B cell (primary cell): ENCODE data around the gene DENND1C. TPM values are rescaled to one million over a fixed set of nuclear protein-coding genes. Genes with fewer than 3 reads are reported as not detected.
"Not testable (repeated sequence)": the region's sequence is repeated elsewhere in the genome, so short reads cannot be mapped to it uniquely, and the experiment has no call there.

Source experiments
- ATAC-seq: fragments of 200-7000 bp; cut with Tn5 transposase; one replicate; pipeline ENCODE4 v1.10.0; 2021; ENCODE audit warnings: low read depth, mild to moderate bottlenecking, moderate number of reproducible peaks, moderate library complexity
- CTCF ChIA-PET: fragments of 350-600 bp; sonication (Branson Sonifier 250); formaldehyde crosslinking; loops from one replicate; lab custom pipeline; 2021; ENCODE audit warnings: antibody characterized with exemption, inconsistent platforms; lab: Charles Lee
- POLR2A ChIA-PET: fragments of 350-600 bp; sonication (Branson Sonifier 250); formaldehyde crosslinking; loops from one replicate; lab custom pipeline; 2021; ENCODE audit warnings: antibody characterized with exemption; lab: Charles Lee
- DNase-seq: peaks from one replicate; pipeline ENCODE4 v3.0.0; 2013
- H2AFZ ChIP-seq: 2 replicates; pipeline ENCODE4 v1.6.1; 2012; ENCODE audit warnings: mild to moderate bottlenecking, low read depth, low read length; ENCODE audit not compliant: insufficient read depth, poor library complexity, severe bottlenecking
- H3K27ac ChIP-seq, 2 donors: 1 replicate in 1 of 2; 2 replicates in 1 of 2; pipeline ENCODE4 v1.5.1; 2012 to 2013; ENCODE audit warnings: low read length in 2 of 2, mild to moderate bottlenecking in 2 of 2, moderate library complexity in 1 of 2
- H3K27me3 ChIP-seq, 4 experiments: fragments of 200-600 bp in 1 of 4; sonication (generic) in 1 of 4; replicated peaks in 1 of 4; 1 replicate in 2 of 4; 2 replicates in 2 of 4; pipeline versions ENCODE4 v1.6.1 to v1.7.0; 2013 to 2016; ENCODE audit warnings: low read length in 3 of 4, mild to moderate bottlenecking in 2 of 4, mixed read lengths in 1 of 4, moderate library complexity in 1 of 4; ENCODE audit not compliant: insufficient read depth in 4 of 4, control insufficient read depth in 3 of 4; ENCODE audit errors: control extremely low read depth in 1 of 4
- H3K36me3 ChIP-seq, 2 experiments: replicated peaks in 1 of 2; 1 replicate in 1 of 2; 2 replicates in 1 of 2; pipeline versions ENCODE4 v1.6.1 to v1.7.1; 2013; ENCODE audit warnings: low read length in 1 of 2; ENCODE audit not compliant: insufficient read depth in 2 of 2, control insufficient read depth in 1 of 2; ENCODE audit errors: control extremely low read depth in 1 of 2, extremely low read depth in 1 of 2
- H3K4me1 ChIP-seq, 2 donors: fragments of 200-600 bp in 1 of 2; sonication (generic) in 1 of 2; 1 replicate in 1 of 2; 2 replicates in 1 of 2; pipeline versions ENCODE4 v1.5.1 to v1.6.1; 2013 to 2017; ENCODE audit warnings: low read length in 2 of 2; ENCODE audit not compliant: control insufficient read depth in 2 of 2, insufficient read depth in 2 of 2
- H3K4me2 ChIP-seq: replicated peaks from 2 replicates; pipeline ENCODE3; 2012; ENCODE audit warnings: mild to moderate bottlenecking, low read depth, low read length; ENCODE audit not compliant: poor library complexity, severe bottlenecking
- H3K4me3 ChIP-seq, 5 experiments: fragments of 200-600 bp in 1 of 5; sonication (generic) in 1 of 5; 1 replicate in 3 of 5; 2 replicates in 2 of 5; pipeline versions ENCODE4 v1.5.1 to v1.7.0; 2011 to 2016; ENCODE audit warnings: low read length in 4 of 5, mild to moderate bottlenecking in 4 of 5, low read depth in 2 of 5, control low read depth in 1 of 5, moderate library complexity in 1 of 5; ENCODE audit not compliant: insufficient read depth in 1 of 5; ENCODE audit errors: control extremely low read depth in 1 of 5, extremely low read depth in 1 of 5
- H3K79me2 ChIP-seq: fragments of 200-600 bp; sonication (generic); one replicate; pipeline ENCODE4 v1.6.0; 2016; ENCODE audit warnings: low read length; ENCODE audit not compliant: control insufficient read depth, insufficient read depth
- H3K9ac ChIP-seq: fragments of 200-600 bp; sonication (generic); 2 replicates; pipeline ENCODE4 v1.6.1; 2017; ENCODE audit warnings: mild to moderate bottlenecking, low read length, moderate library complexity
- H3K9me3 ChIP-seq, 3 donors: one replicate each; pipeline versions ENCODE4 v1.6.1 to v1.7.1; 2013; ENCODE audit warnings: low read length in 2 of 3; ENCODE audit not compliant: control insufficient read depth in 2 of 3, insufficient read depth in 1 of 3; ENCODE audit errors: control extremely low read depth in 1 of 3
- H4K20me1 ChIP-seq: 2 replicates; pipeline ENCODE4 v1.6.0; 2012; ENCODE audit warnings: mild to moderate bottlenecking, low read length; ENCODE audit not compliant: insufficient read depth, control insufficient read depth, poor library complexity, severe bottlenecking
- H3K27ac Mint-ChIP-seq: one replicate; pipeline ENCODE4 v1.8.0; 2021; ENCODE audit warnings: mixed read lengths
- H3K27me3 Mint-ChIP-seq: one replicate; pipeline ENCODE4 v1.8.0; 2021; ENCODE audit warnings: mixed read lengths
- H3K4me1 Mint-ChIP-seq: one replicate; pipeline ENCODE4 v1.8.0; 2021; ENCODE audit warnings: mixed read lengths
- H3K4me3 Mint-ChIP-seq: one replicate; pipeline ENCODE4 v1.8.0; 2021; ENCODE audit warnings: mixed read lengths
- H3K9me3 Mint-ChIP-seq: one replicate; pipeline ENCODE4 v1.8.0; 2022; ENCODE audit warnings: mixed read lengths; ENCODE audit not compliant: insufficient read depth
- EZH2 ChIP-seq: IDR thresholded peaks from 2 replicates; pipeline ENCODE4 v1.6.1; 2012; ENCODE audit warnings: borderline replicate concordance, low read depth, mild to moderate bottlenecking, moderate library complexity, low read length; ENCODE audit not compliant: insufficient read depth, poor library complexity, severe bottlenecking
- WGBS: methylation state at CpG from one replicate; pipeline ENCODE4 v1.1.5; 2013; ENCODE audit warnings: missing lambda C conversion rate; ENCODE audit not compliant: insufficient coverage; 5-methylcytosine and 5-hydroxymethylcytosine counted together
- intact Hi-C: fragments of 100-400 bp; cut with micrococcal nuclease; formaldehyde crosslinking; loops from one replicate; pipeline ENCODE4 v1.10.0; 2022
- polyA plus RNA-seq: library from polyadenylated mRNA; depleted of rRNA; stranded (reverse); fragments of >200 nt; gene quantifications from 2 replicates; pipeline ENCODE4 v1.2.3, GENCODE V29; 2012
- total RNA-seq, 2 donors: library from RNA; stranded (reverse); fragments of 120-200 nt in 1 of 2; gene quantifications; 1 replicate in 1 of 2; 2 replicates in 1 of 2; pipeline versions ENCODE4 v1.2.3 to v1.2.4, GENCODE V29; 2013 to 2022
- TF ChIP-seq, protein P1 (sequence below): fragments of 200-600 bp; IDR thresholded peaks from one replicate; pipeline ENCODE4 v1.8.0; 2022; ENCODE audit warnings: antibody characterized with exemption, mild to moderate bottlenecking

DENND1C gene
- total and polyA plus RNA-seq, 2 donors (not counting 1 experiment from before 2014, with no cell fraction given) = 119 to 132 TPM

GRCh38 chr19:6509118-6509971, 27.8 kb upstream of the DENND1C start:
- intact Hi-C loops = no loop called here
- Histone ChIP-seq H3K9ac (no peak overlapping the region), H3K79me2 (no peaks in the 10 kb centered on the region), H3K4me3 (no peak overlapping the region), H3K36me3 (no peaks in the 10 kb centered on the region), H3K27ac (no peak overlapping the region), H2AFZ (no peak overlapping the region), H3K27me3 (no peaks in the 10 kb centered on the region), H3K4me2 (no peak overlapping the region), H4K20me1 (no peaks in the 10 kb centered on the region), H3K4me1 (peaks cover 4% of the 10 kb centered on the region in 2 donors), H3K9me3 (no peaks in the 10 kb centered on the region)
- Mint-ChIP-seq H3K4me1 (peaks cover 6% of the 10 kb centered on the region), H3K27me3 (no peaks in the 10 kb centered on the region), H3K9me3 (no peaks in the 10 kb centered on the region), H3K4me3 (no peak overlapping the region), H3K27ac (no peak overlapping the region)
- DNase-seq (no peak), ATAC-seq (no peak)
- CTCF ChIA-PET = interaction anchor here (0.7 kb wide), 2 partner anchors 27 to 1126 kb away, joined by 3 to 6 read pairs; no protein-coding TSS in a partner anchor
- TF ChIP-seq, protein P1, sequence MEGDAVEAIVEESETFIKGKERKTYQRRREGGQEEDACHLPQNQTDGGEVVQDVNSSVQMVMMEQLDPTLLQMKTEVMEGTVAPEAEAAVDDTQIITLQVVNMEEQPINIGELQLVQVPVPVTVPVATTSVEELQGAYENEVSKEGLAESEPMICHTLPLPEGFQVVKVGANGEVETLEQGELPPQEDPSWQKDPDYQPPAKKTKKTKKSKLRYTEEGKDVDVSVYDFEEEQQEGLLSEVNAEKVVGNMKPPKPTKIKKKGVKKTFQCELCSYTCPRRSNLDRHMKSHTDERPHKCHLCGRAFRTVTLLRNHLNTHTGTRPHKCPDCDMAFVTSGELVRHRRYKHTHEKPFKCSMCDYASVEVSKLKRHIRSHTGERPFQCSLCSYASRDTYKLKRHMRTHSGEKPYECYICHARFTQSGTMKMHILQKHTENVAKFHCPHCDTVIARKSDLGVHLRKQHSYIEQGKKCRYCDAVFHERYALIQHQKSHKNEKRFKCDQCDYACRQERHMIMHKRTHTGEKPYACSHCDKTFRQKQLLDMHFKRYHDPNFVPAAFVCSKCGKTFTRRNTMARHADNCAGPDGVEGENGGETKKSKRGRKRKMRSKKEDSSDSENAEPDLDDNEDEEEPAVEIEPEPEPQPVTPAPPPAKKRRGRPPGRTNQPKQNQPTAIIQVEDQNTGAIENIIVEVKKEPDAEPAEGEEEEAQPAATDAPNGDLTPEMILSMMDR = no peak
- TF ChIP-seq EZH2 = no peak
- POLR2A ChIA-PET = no interaction called here
- WGBS = 90% methylated on average over 17 of the region's 20 CpGs

- H3K4me1 Mint-ChIP-seq, H3K27me3 ChIP-seq, H4K20me1 ChIP-seq, H3K9me3 Mint-ChIP-seq, H3K27ac ChIP-seq, H3K9ac ChIP-seq, H3K27me3 Mint-ChIP-seq, H3K36me3 ChIP-seq, intact Hi-C loops, ATAC-seq, H3K27ac Mint-ChIP-seq, H3K4me3 ChIP-seq, H3K4me3 Mint-ChIP-seq, DNase-seq, H3K4me2 ChIP-seq, H3K79me2 ChIP-seq, H3K9me3 ChIP-seq, H3K4me1 ChIP-seq, H2AFZ ChIP-seq: not testable (repeated sequence)
- 88% methylated on average over 3 of the region's 9 CpGs for WGBS
- POLR2A ChIA-PET = interaction anchor here (1.1 to 1.2 kb wide), 2 partner anchors 27 to 48 kb away, joined by 3 read pairs; partner anchors contain the start of genes DENND1C and SLC25A23
- CTCF ChIA-PET = interaction anchor here (0.6 to 1.6 kb wide), 3 partner anchors 9 to 1498 kb away, joined by 4 to 9 read pairs (median 4); partner anchors contain the start of gene TNFSF9
Observed at GRCh38 chr19:6508028-6508771, 26.6 kb upstream of the DENND1C start.
